Measurements from ENCODE around the gene FGFR4. TPM values are rescaled to one million over a fixed set of nuclear protein-coding genes. Genes with fewer than 3 reads are reported as not detected.

FGFR4 gene
- total RNA-seq, 1 experiment from 2014 or later: 24.6 TPM

DNA sequence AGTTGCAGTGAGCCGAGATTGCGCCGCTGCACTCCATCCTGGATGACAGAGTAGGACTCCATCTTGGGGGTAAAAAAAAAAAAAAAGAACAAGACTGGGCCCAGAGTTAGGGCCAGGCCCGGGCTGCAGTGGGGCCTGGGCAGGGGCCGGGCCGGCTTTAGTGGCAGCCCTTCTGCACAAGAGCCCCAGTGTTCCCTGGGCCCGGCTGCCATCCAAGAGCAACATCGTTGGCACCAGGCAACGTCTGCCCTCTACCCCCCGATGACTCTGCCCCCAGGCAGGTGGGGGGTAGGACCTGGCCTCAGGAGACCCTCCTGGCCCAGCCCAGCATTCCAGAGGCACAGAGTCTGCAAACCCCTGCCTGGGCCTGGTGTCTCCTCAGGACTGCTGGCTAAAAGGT, 4.9 kb upstream of the FGFR4 start:
- BruUV-seq (replicated peaks): no TSS peak
- Histone ChIP-seq H3K27ac (ENCODE audit: low read length) (no peak overlapping the region), H2AFZ (ENCODE audit: low read length) (no peak overlapping the region), H3K9me3 (ENCODE audit: low read length) (no peaks in the 10 kb centered on the region), H3K79me2 (ENCODE audit: low read length) (no peaks in the 10 kb centered on the region), H3F3A (ENCODE audit: low read length, unreplicated experiment) (peaks cover 6% of the 10 kb centered on the region), H3K36me3 (ENCODE audit: low read depth, low read length) (no peaks in the 10 kb centered on the region), H3K4me1 (ENCODE audit: insufficient read depth, low read length) (no peaks in the 10 kb centered on the region; the same call in 1 of the 2 replicates), H3K4me3 (ENCODE audit: low read length) (no peak overlapping the region), H4K20me1 (ENCODE audit: low read length) (no peaks in the 10 kb centered on the region), H3K27me3 (ENCODE audit: low read length) (no peaks in the 10 kb centered on the region), H3K9ac (ENCODE audit: low read length) (no peak overlapping the region), H3K9me2 (replicated peaks; ENCODE audit: low read length) (no peaks in the 10 kb centered on the region), H3K4me2 (ENCODE audit: low read length) (no peak overlapping the region)
- intact Hi-C loops (cut with micrococcal nuclease): no loop called here
- ChIA-PET POLR2A (ENCODE audit: unreplicated experiment) (no interaction called here), CTCF (no interaction called here)
- ATAC-seq (no peak), DNase-seq (no peak)
- TF ChIP-seq, protein P1, sequence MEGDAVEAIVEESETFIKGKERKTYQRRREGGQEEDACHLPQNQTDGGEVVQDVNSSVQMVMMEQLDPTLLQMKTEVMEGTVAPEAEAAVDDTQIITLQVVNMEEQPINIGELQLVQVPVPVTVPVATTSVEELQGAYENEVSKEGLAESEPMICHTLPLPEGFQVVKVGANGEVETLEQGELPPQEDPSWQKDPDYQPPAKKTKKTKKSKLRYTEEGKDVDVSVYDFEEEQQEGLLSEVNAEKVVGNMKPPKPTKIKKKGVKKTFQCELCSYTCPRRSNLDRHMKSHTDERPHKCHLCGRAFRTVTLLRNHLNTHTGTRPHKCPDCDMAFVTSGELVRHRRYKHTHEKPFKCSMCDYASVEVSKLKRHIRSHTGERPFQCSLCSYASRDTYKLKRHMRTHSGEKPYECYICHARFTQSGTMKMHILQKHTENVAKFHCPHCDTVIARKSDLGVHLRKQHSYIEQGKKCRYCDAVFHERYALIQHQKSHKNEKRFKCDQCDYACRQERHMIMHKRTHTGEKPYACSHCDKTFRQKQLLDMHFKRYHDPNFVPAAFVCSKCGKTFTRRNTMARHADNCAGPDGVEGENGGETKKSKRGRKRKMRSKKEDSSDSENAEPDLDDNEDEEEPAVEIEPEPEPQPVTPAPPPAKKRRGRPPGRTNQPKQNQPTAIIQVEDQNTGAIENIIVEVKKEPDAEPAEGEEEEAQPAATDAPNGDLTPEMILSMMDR (conservative IDR thresholded peaks at IDR 0.05; ENCODE audit: low read depth, low read length): no peak
- TF ChIP-seq EZH2 (IDR thresholded peaks at IDR 0.05; ENCODE audit: low read length, unreplicated experiment): no peak
- no peak for TF ChIP-seq EZH2phosphoT487 (IDR thresholded peaks at IDR 0.05; ENCODE audit: borderline replicate concordance, low read length)

DNA sequence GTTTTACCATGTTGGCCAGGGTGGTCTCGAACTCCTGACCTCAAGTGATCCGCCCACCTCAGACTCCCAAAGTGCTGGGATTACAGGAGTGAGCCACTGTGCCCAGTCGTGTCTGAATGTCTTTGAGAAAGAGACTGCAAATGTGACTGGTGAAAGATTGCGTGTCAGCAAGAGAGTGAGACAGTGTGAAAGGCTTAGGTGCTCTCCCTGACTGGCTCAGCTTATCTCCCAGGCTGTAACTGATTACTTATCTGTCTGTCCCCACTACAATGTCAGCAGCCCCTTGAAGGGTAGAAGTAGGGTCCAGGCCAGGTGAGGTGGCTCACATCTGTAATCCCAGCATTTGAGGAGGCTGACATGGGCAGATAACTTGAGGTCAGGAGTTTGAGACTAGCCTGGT, 3.4 kb upstream of the FGFR4 start:
- BruUV-seq (replicated peaks): no TSS peak
- intact Hi-C loops (cut with micrococcal nuclease): no loop called here
- CTCF ChIA-PET: no interaction called here

DNA sequence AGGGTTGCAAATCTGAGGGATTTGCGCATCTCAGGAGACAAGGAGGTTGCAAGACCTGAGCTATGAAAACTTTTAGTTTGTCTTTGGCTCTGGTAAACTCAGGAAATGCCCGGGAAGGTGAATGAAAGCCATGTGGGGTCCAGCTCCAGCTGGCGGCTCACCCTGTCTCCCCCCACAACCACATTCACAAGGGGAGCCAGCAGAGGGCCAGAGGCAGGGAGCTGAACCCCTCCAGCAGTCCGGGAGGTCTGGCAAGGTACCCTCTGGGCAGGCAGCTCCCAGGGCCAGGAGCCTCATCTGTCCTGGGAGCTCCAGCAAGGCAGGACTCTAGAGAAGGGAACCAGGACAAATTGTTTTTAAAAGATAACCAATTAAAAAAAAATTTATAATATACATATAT, 2.5 kb upstream of the FGFR4 start:
- H3K4me2 ChIP-seq (ENCODE audit: low read length): no peak overlapping the region
- POLR2A ChIA-PET (ENCODE audit: unreplicated experiment): no interaction called here
- H3K9me3 ChIP-seq (ENCODE audit: low read length): no peaks in the 10 kb centered on the region
- DNase-seq (no peak), ATAC-seq (no peak)
- H3K4me1 ChIP-seq (ENCODE audit: insufficient read depth, low read length): peaks cover 8% of the 10 kb centered on the region; the same call in 1 of the 2 replicates
- no peak overlapping the region for H3K9ac ChIP-seq (ENCODE audit: low read length)
- CTCF ChIA-PET: interaction anchor here (0.5 kb wide), 1 partner anchor 25 kb away, joined by 4 read pairs; no protein-coding TSS in a partner anchor
- intact Hi-C loops (cut with micrococcal nuclease): no loop called here
- no peaks in the 10 kb centered on the region for H4K20me1 ChIP-seq (ENCODE audit: low read length)
- no peak overlapping the region for H2AFZ ChIP-seq (ENCODE audit: low read length)
- H3F3A ChIP-seq (ENCODE audit: low read length, unreplicated experiment): peaks cover 6% of the 10 kb centered on the region
- H3K27me3 ChIP-seq (ENCODE audit: low read length): no peaks in the 10 kb centered on the region
- H3K79me2 ChIP-seq (ENCODE audit: low read length): 0 out of 2 replicates have a peak, but pooled peaks cover 3% of the 10 kb centered on the region
- no peak overlapping the region for H3K4me3 ChIP-seq (ENCODE audit: low read length)
- no peak overlapping the region for H3K27ac ChIP-seq (ENCODE audit: low read length)
- BruUV-seq (replicated peaks): no TSS peak
- no peaks in the 10 kb centered on the region for H3K9me2 ChIP-seq (replicated peaks; ENCODE audit: low read length)
- TF ChIP-seq EZH2 (IDR thresholded peaks at IDR 0.05; ENCODE audit: low read length, unreplicated experiment) (no peak), EZH2phosphoT487 (IDR thresholded peaks at IDR 0.05; ENCODE audit: borderline replicate concordance, low read length) (no peak)
- TF ChIP-seq, protein P1 (conservative IDR thresholded peaks at IDR 0.05; ENCODE audit: low read depth, low read length): no peak
- H3K36me3 ChIP-seq (ENCODE audit: low read depth, low read length): no peaks in the 10 kb centered on the region

More for the DNA sequence above, 3.4 kb upstream of the FGFR4 start:
- POLR2A ChIA-PET (ENCODE audit: unreplicated experiment): no interaction called here
- Histone ChIP-seq H3K27ac (ENCODE audit: low read length) (no peak overlapping the region), H3K27me3 (ENCODE audit: low read length) (no peaks in the 10 kb centered on the region), H3K36me3 (ENCODE audit: low read depth, low read length) (no peaks in the 10 kb centered on the region), H3K4me2 (ENCODE audit: low read length) (no peak overlapping the region), H3F3A (ENCODE audit: low read length, unreplicated experiment) (peaks cover 6% of the 10 kb centered on the region), H2AFZ (ENCODE audit: low read length) (no peak overlapping the region), H3K9me2 (replicated peaks; ENCODE audit: low read length) (no peaks in the 10 kb centered on the region), H3K4me1 (ENCODE audit: insufficient read depth, low read length) (peaks cover 8% of the 10 kb centered on the region; the same call in 1 of the 2 replicates), H3K4me3 (ENCODE audit: low read length) (no peak overlapping the region), H4K20me1 (ENCODE audit: low read length) (no peaks in the 10 kb centered on the region), H3K9me3 (ENCODE audit: low read length) (no peaks in the 10 kb centered on the region), H3K9ac (ENCODE audit: low read length) (no peak overlapping the region), H3K79me2 (ENCODE audit: low read length) (0 out of 2 replicates have a peak, but pooled peaks cover 3% of the 10 kb centered on the region)
- DNase-seq (no peak), ATAC-seq (no peak)
- TF ChIP-seq, protein P1 (conservative IDR thresholded peaks at IDR 0.05; ENCODE audit: low read depth, low read length): no peak
